Colonic mucosa (tissue), 4 donors: Measurements from ENCODE around the gene COA5. TPM values are rescaled to one million over a fixed set of nuclear protein-coding genes. Genes with fewer than 3 reads are reported as not detected.

Experiments used
- DNase-seq: peaks from one replicate; pipeline ENCODE4 v3.0.0-alpha.2; 2020
- H3K27ac ChIP-seq: fragments of 200-600 bp; one replicate; pipeline ENCODE4 v1.8.0; 2021
- H3K27me3 ChIP-seq: fragments of 200-600 bp; one replicate; pipeline ENCODE4 v1.8.0; 2021
- H3K36me3 ChIP-seq: fragments of 200-600 bp; one replicate; pipeline ENCODE4 v1.8.0; 2021
- H3K4me1 ChIP-seq: fragments of 200-600 bp; one replicate; pipeline ENCODE4 v1.8.0; 2021; ENCODE audit warnings: mild to moderate bottlenecking
- H3K4me3 ChIP-seq: fragments of 200-600 bp; one replicate; pipeline ENCODE4 v1.8.0; 2021
- H3K9ac ChIP-seq, 2 donors: one replicate each; pipeline ENCODE4 v1.7.0; 2013; ENCODE audit warnings: control low read depth in 2 of 2, low read depth in 2 of 2, low read length in 2 of 2
- H3K9me3 ChIP-seq: fragments of 200-600 bp; one replicate; pipeline ENCODE4 v1.8.0; 2021
- CTCF ChIP-seq: fragments of 200-600 bp; IDR thresholded peaks from one replicate; pipeline ENCODE4 v1.8.0; 2022; ENCODE audit warnings: antibody characterized with exemption, mild to moderate bottlenecking
- intact Hi-C: fragments of 100-400 bp; cut with DNase I; formaldehyde crosslinking; loops from one replicate; pipeline ENCODE4 v1.14.1; 2022
- total RNA-seq, 2 donors: library from RNA; stranded (reverse); fragmentation: NEBNext Ultra II Directional in 1 of 2; extraction: Animal tissue kit (Norgen Biotek cat#: 25700) in 1 of 2; gene quantifications; one replicate each; pipeline ENCODE4 v1.2.1, GENCODE V29; 2021
- donor health status: healthy.
- donor health status: DM: no; HTN: no; CAD: no.
- donor health status: DM: no; HTN: no; CAD: no.

Gene COA5
- total RNA-seq, 2 donors from 2014 or later: 23.5 to 27.1 TPM

DNA sequence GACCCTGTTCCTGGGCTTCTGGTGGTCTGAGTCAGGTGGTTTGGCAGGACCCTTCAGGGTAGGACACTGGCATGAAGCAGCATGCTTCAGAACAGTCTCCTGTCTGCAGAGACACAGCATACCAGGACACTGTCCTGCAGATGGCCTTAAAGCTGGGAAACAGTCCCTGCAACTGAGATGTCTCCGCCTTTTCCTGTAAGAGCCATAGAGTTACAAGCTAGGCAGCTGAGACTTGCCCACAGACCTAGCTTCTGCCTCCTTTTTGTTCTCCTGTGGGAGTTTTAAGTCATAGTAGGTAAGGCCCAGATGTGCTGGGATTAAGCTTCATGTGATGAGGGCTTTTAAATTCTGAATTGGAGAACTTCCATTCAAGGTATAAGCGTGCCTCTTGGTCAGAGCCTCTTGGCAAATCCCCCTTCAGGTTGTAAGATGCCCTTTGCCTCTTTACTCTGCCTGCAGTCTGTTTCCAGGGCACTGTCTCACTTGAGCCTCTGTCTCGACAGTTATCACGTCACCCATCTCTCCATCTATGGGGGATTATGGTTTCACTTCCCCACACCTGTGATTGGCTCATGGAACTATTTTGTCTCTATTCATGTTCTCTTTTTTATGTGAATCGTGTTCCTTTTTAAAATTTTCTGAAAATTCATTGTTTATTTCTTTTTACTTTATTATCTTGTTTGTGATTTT, 51.8 kb downstream of the COA5 start:
- Histone ChIP-seq H3K27ac (no peak overlapping the region), H3K36me3 (no peaks in the 10 kb centered on the region), H3K4me1 (no peaks in the 10 kb centered on the region), H3K9me3 (no peaks in the 10 kb centered on the region), H3K4me3 (no peak overlapping the region), H3K27me3 (no peaks in the 10 kb centered on the region), H3K9ac (no peak overlapping the region)
- no peak for TF ChIP-seq CTCF
- intact Hi-C loops: no loop called here
- DNase-seq: no peak

DNA sequence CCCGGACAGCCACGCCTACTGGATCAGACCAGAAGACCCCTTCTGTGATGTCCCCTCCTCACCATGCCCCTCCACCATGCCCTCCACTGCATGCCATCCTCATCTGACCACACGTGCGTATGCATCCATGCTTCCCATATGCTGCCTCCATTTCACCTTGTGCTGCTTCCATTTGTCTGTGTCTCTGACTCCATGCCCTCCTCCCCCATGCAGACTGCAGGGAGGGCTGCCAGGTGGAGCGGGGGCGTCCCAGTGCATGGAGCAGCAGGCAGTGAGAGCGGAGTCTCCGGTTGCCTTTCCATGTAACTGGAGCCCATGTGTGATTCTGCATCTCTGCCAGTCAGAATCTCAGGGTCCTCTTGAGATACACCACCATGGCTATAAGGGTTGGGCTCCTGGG, 52.6 kb downstream of the COA5 start:
- intact Hi-C loops: no loop called here
- Histone ChIP-seq H3K9ac (no peak overlapping the region), H3K4me1 (no peaks in the 10 kb centered on the region), H3K9me3 (no peaks in the 10 kb centered on the region), H3K27me3 (no peaks in the 10 kb centered on the region), H3K36me3 (no peaks in the 10 kb centered on the region), H3K27ac (no peak overlapping the region), H3K4me3 (no peak overlapping the region)
- no peak for DNase-seq
- no peak for TF ChIP-seq CTCF

GRCh38 chr2:98554116-98554861, 54.0 kb downstream of the COA5 start:
- intact Hi-C loops: no loop called here
- Histone ChIP-seq H3K9ac (no peak overlapping the region), H3K4me3 (no peak overlapping the region), H3K27ac (no peak overlapping the region), H3K36me3 (no peaks in the 10 kb centered on the region), H3K27me3 (no peaks in the 10 kb centered on the region), H3K9me3 (no peaks in the 10 kb centered on the region), H3K4me1 (no peaks in the 10 kb centered on the region)
- no peak for TF ChIP-seq CTCF
- no peak for DNase-seq

GRCh38 chr2:98552499-98553179, 55.7 kb downstream of the COA5 start:
- Histone ChIP-seq H3K9ac (no peak overlapping the region), H3K4me3 (no peak overlapping the region), H3K9me3 (no peaks in the 10 kb centered on the region), H3K4me1 (no peaks in the 10 kb centered on the region), H3K27ac (no peak overlapping the region), H3K36me3 (no peaks in the 10 kb centered on the region), H3K27me3 (no peaks in the 10 kb centered on the region)
- intact Hi-C loops: no loop called here
- no peak for TF ChIP-seq CTCF
- DNase-seq: no peak

GRCh38 chr2:98551316-98551715, 57.0 kb downstream of the COA5 start:
- H3K36me3 ChIP-seq: no peaks in the 10 kb centered on the region
- no peak for DNase-seq
- H3K27me3 ChIP-seq: no peaks in the 10 kb centered on the region
- no peak for TF ChIP-seq CTCF
- no peaks in the 10 kb centered on the region for H3K9me3 ChIP-seq
- H3K4me3 ChIP-seq: no peak overlapping the region
- intact Hi-C loops: no loop called here
- no peaks in the 10 kb centered on the region for H3K4me1 ChIP-seq
- no peak overlapping the region for H3K27ac ChIP-seq
- H3K9ac ChIP-seq: no peak overlapping the region
